Coronary artery (tissue), 2 donors: ENCODE results near the gene RNH1.
"Not testable (repeated sequence)": the region's sequence is repeated elsewhere in the genome, so short reads cannot be mapped to it uniquely, and the experiment has no call there.

Experiments
- DNase-seq: peaks from one replicate; pipeline ENCODE4 v3.0.0-alpha.2; 2017; ENCODE audit warnings: low spot score
- H3K27ac ChIP-seq, 2 donors: fragments of 200-600 bp; sonication (generic); one replicate each; pipeline ENCODE4 v1.5.1; 2016 to 2019
- H3K4me3 ChIP-seq: fragments of 200-600 bp; sonication (generic); 2 replicates; pipeline ENCODE4 v1.5.1; 2016; ENCODE audit warnings: mild to moderate bottlenecking, moderate library complexity
- CTCF ChIP-seq: fragments of 200-600 bp; sonication (generic); IDR thresholded peaks from one replicate; pipeline ENCODE4 v1.5.1; 2019; ENCODE audit warnings: antibody characterized with exemption

Gene RNH1

DNA sequence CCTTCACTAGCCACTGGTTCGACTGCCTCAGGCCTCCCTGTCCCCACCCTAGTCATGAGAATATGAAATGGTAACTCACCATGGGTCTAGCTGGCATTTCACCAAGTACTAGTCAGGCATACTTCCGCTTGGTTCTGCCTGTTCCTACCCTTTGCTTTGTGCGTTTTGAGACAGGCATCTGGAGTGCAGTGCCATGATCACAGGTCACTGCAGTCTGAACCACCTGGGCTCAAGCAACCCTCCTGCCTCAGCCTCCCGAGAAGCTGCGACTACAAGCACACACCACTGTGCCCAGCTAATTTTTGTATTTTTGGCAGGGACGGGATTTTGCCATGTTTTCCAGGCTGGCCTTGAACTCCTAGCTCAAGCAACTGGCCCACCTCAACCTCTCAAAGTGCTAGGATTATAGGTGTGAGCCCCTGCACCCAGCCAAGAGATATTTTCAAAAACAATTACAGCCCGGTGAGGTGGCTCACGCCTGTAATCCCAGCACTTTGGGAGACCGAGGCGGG, 14.2 kb upstream of the RNH1 start:
- no peak for TF ChIP-seq CTCF
- H3K27ac ChIP-seq: no peak overlapping the region
- no peak overlapping the region for H3K4me3 ChIP-seq
- no peak for DNase-seq

GRCh38 chr11:520428-521176, 13.6 kb upstream of the RNH1 start:
- Histone ChIP-seq H3K4me3 (no peak overlapping the region), H3K27ac (no peak overlapping the region)
- no peak for TF ChIP-seq CTCF
- DNase-seq: no peak

GRCh38 chr11:518463-519202, 11.6 kb upstream of the RNH1 start:
- DNase-seq: peak; percentile 95
- peak overlapping the region; percentile 57 for H3K4me3 ChIP-seq
- peak; percentile 100 for TF ChIP-seq CTCF
- peak overlapping the region; percentile 32 to 78 for H3K27ac ChIP-seq

DNA sequence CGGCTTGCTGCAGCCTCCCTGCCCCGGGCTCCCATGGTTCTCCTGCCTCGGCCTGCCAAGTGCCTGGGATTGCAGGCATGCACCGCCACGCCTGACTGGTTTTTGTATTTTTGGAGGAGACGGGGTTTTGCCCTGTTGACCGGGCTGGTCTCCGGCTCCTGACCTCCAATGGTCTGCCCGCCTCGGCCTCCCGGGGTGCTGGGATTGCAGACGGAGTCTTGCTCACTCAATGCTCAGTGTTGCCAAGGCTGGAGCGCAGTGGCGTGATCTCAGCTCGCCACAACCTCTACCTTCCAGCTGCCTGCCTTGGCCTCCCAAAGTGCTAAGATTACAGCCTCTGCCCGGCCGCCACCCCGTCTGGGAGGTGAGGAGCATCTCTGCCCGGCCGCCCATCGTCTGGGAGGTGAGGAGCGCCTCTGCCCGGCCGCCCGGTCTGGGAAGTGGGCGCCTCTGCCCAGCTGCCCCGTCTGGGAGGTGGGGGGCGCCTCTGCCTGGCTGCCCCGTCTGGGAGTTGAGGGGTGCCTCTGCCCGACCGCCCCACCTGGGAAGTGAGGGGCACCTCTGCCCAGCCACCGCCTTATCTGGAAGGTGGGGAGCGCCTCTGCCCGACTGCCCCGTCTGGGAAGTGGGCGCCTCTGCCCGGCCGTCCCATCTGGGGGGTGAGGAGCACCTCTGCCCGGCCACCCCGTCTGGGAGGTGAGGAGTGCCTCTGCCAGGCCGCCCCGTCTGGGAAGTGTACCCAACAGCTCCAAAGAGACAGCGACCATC, 10.1 kb upstream of the RNH1 start:
- H3K27ac ChIP-seq, DNase-seq, H3K4me3 ChIP-seq: not testable (repeated sequence)

DNA sequence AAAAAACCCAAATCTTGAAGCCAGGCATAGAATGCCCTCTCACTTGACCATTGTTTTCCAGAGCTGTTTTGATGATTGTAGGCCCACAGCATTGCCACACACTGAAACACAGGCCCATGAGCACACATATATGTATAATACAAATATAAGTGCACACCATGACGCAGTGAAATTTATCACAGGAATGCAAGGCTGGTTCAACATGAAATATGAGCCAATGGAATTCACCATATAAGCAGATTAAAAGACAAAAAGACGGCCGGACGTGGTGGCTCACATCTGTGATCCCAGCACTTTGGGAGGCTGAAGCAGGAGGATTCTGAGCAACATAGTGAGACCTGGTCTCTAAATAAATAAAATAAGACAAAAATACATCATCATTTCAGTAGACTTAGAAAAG, 9.4 kb upstream of the RNH1 start:
- H3K4me3 ChIP-seq: no peak overlapping the region
- no peak for DNase-seq
- TF ChIP-seq CTCF: no peak
- no peak overlapping the region for H3K27ac ChIP-seq

DNA sequence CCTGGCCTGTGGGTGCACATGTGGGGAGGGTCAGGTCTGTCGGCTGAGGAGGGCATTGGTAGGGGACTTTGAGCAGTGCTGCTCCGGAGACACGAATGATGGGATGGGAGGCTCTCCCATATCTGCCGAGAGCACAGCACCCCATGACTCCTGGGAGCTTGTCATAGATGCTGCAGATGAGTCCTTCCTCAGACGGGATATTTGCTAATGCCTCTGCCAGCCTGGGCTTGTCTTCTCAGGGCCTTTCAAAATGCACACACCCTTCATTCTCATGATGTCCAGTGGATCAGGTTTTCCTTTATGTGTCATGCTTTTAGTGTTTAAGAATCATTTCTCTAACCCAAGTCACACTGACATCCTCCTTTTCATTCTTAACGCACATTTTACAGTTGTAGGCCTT, 8.1 kb upstream of the RNH1 start:
- no peak for DNase-seq
- no peak overlapping the region for H3K27ac ChIP-seq
- TF ChIP-seq CTCF: no peak
- no peak overlapping the region for H3K4me3 ChIP-seq

- Histone ChIP-seq H3K4me3 (no peak overlapping the region), H3K27ac (no peak overlapping the region)
- TF ChIP-seq CTCF: no peak
- no peak for DNase-seq
Measured at GRCh38 chr11:514606-515005, 7.6 kb upstream of the RNH1 start.
